Aorta (tissue), 5 donors: ENCODE measurements around the gene PPM1L. TPM values are rescaled to one million over a fixed set of nuclear protein-coding genes. Genes with fewer than 3 reads are reported as not detected.

Experiments
- ATAC-seq: fragments of 200-7000 bp; cut with Tn5 transposase; one replicate; pipeline ENCODE4 v1.9.1; 2022; ENCODE audit warnings: moderate library complexity; ENCODE audit not compliant: low FRiP score
- DNase-seq, 2 donors: peaks; one replicate each; pipeline ENCODE4 v3.0.0-alpha.2; 2020
- H3K27ac ChIP-seq, 2 donors: one replicate each; pipeline ENCODE4 v1.5.1; 2013; ENCODE audit warnings: low read length in 2 of 2, mild to moderate bottlenecking in 2 of 2, moderate library complexity in 2 of 2, control low read depth in 1 of 2, inconsistent platforms in 1 of 2, low read depth in 1 of 2
- H3K27me3 ChIP-seq, 2 donors: one replicate each; pipeline ENCODE4 v1.6.1; 2013; ENCODE audit warnings: control low read depth in 1 of 2, low read length in 1 of 2, mild to moderate bottlenecking in 1 of 2, moderate library complexity in 1 of 2; ENCODE audit not compliant: insufficient read depth in 2 of 2, control insufficient read depth in 1 of 2
- H3K36me3 ChIP-seq, 2 donors: one replicate each; pipeline ENCODE4 v1.6.1; 2013; ENCODE audit warnings: control low read depth in 1 of 2, low read length in 1 of 2, mild to moderate bottlenecking in 1 of 2; ENCODE audit not compliant: insufficient read depth in 2 of 2, control insufficient read depth in 1 of 2
- H3K4me1 ChIP-seq, 2 donors: one replicate each; pipeline ENCODE4 v1.6.1; 2013; ENCODE audit warnings: low read length in 2 of 2, control low read depth in 1 of 2, mild to moderate bottlenecking in 1 of 2, moderate library complexity in 1 of 2; ENCODE audit not compliant: insufficient read depth in 2 of 2, control insufficient read depth in 1 of 2
- H3K4me3 ChIP-seq, 2 donors: one replicate each; pipeline ENCODE4 v1.5.1; 2013; ENCODE audit warnings: low read length in 2 of 2, control low read depth in 1 of 2, mild to moderate bottlenecking in 1 of 2
- H3K9me3 ChIP-seq: one replicate; pipeline ENCODE4 v1.6.1; 2013; ENCODE audit warnings: mild to moderate bottlenecking, low read length; ENCODE audit not compliant: control insufficient read depth
- WGBS, 2 donors: extraction: QIAGEN DNeasy Blood & Tissue Kit; methylation state at CpG; one replicate each; pipeline ENCODE4 v1.1.7; 2013; 5-methylcytosine and 5-hydroxymethylcytosine counted together
- intact Hi-C, 2 donors: fragments of 100-400 bp; cut with DNase I; formaldehyde crosslinking; loops; one replicate each; pipeline versions ENCODE4 v1.14.2 to v1.15.0; 2022
- polyA plus RNA-seq, 2 donors: library from polyadenylated mRNA; stranded (reverse); fragments of 200-250 nt; gene quantifications; one replicate each; pipeline ENCODE4 v1.2.3, GENCODE V29; 2013
- total RNA-seq, 2 donors: library from RNA; stranded (reverse); fragmentation: NEBNext Ultra II Directional; extraction: Animal tissue kit (Norgen Biotek cat#: 25700); gene quantifications; one replicate each; pipeline ENCODE4 v1.2.1, GENCODE V29; 2021
- donor health status: healthy with polysubstance abuse.
- donor health status: Bipolar disorder and iron deficiency.
- donor health status: DM: no; HTN: no; CAD: no.
- donor health status: DM: no; HTN: no; CAD: no.
- donor health status: DM: yes; HTN: yes; CAD: no.

Gene PPM1L
- total and polyA plus RNA-seq, 4 donors = 1.5 to 17.0 (median 11.1) TPM

DNA sequence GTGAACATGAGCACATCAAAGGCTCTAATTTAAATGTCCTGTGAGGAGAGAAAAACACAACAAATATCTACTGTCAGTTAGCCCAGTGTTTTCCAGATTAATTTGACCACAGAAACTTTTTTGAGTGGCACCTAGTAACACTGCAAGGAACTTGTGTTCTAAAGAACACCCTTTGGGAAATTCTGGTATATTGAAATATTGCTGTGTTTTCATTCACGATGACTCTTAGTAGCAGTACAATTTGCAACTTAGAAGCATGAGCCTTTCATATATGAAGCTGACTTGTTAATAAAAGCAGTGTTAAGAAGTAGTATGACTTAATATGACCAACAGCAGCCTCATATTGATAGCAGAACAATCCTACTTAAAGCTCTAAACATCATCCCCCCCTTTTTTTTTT, 317.1 kb downstream of the PPM1L start:
- H3K27me3 ChIP-seq = no peaks in the 10 kb centered on the region
- no peaks in the 10 kb centered on the region for H3K36me3 ChIP-seq
- no peak overlapping the region for H3K4me3 ChIP-seq
- H3K9me3 ChIP-seq = no peaks in the 10 kb centered on the region
- 88 to 91% methylated on average over 1 of the region's 1 CpG for WGBS, 2 donors
- H3K4me1 ChIP-seq = peaks cover 0 to 5% of the 10 kb centered on the region in 2 donors
- no peak overlapping the region for H3K27ac ChIP-seq
- DNase-seq (no peak), ATAC-seq (no peak)
- intact Hi-C loops = no loop called here

DNA sequence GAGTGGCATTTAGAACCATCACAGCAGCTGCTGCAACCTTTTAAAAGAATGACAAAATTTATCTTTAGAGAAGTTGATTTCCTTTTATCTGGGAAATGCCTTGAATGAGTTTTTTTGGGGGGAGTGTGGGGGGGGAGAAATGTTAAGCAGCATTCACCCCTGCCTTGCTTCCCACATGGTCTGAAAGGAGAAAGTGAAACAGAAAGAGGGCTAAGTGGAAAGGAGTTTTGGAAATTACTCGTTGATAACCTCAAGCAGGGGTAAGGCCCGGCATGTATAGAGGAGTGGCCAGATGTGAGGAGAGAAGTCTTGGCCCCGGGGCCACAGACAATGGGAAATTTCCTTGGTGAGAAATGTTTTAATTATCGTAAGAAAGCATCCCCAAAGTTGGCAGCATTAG, 325.6 kb downstream of the PPM1L start:
- H3K9me3 ChIP-seq = no peaks in the 10 kb centered on the region
- no peak overlapping the region for H3K27ac ChIP-seq
- H3K27me3 ChIP-seq = no peaks in the 10 kb centered on the region
- ATAC-seq (no peak), DNase-seq (no peak)
- WGBS, 2 donors = 38 to 55% methylated on average over 4 of the region's 4 CpGs
- intact Hi-C loops = no loop called here
- H3K4me3 ChIP-seq = no peak overlapping the region
- peaks cover 0 to 4% of the 10 kb centered on the region in 2 donors for H3K4me1 ChIP-seq
- peaks cover 0 to 3% of the 10 kb centered on the region in 2 donors for H3K36me3 ChIP-seq

DNA sequence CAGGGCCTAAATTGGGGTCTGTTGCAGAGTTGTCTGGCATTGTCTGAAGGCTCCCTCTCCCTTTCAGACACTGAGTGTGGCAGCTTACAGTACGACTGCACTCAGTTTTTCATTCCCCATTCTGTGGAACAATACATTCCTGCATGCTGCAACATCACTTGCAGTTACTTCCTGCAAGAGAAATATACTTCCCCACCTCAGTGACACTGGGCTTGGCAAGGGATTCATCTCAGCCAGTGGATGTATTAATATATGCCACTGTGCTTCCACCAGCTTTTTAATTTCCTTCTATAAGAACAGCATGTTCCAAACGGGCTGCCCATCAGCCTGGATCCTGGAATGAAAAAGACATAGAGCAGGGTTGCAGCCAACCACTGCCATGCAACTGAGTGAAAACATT, 326.0 kb downstream of the PPM1L start:
- H3K4me1 ChIP-seq = peaks cover 0 to 4% of the 10 kb centered on the region in 2 donors
- intact Hi-C loops = no loop called here
- ATAC-seq = no peak
- H3K27ac ChIP-seq = no peak overlapping the region
- WGBS, 2 donors = 16 to 30% methylated on average over 2 of the region's 2 CpGs
- DNase-seq = no peak
- H3K27me3 ChIP-seq = no peaks in the 10 kb centered on the region
- peaks cover 0 to 3% of the 10 kb centered on the region in 2 donors for H3K36me3 ChIP-seq
- H3K4me3 ChIP-seq = no peak overlapping the region
- no peaks in the 10 kb centered on the region for H3K9me3 ChIP-seq

DNA sequence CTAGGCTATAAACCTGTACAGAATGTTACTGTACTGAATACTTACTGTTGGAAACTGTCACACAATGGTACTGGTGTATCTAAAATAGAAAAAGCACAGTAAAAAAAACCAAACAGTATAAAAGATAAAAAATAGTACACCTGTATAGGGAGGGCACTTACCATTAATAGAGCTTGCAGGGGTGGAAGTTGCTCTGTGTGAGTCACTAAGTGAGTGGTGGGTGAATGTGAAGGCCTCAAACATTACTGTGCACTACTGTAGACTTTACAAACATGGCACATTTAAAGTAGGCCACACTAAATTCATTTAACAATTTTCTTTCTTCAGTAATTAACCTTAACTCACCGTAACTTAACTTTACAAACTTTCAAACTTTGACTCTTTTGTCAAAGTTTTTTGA, 327.1 kb downstream of the PPM1L start:
- no peak for ATAC-seq
- Histone ChIP-seq H3K4me3 (no peak overlapping the region), H3K4me1 (peaks cover 0 to 4% of the 10 kb centered on the region in 2 donors), H3K9me3 (no peaks in the 10 kb centered on the region), H3K36me3 (peaks cover 3% of the 10 kb centered on the region in 2 donors), H3K27me3 (no peaks in the 10 kb centered on the region), H3K27ac (no peak overlapping the region)
- intact Hi-C loops = no loop called here
- 93 to 94% methylated on average over 1 of the region's 1 CpG for WGBS, 2 donors
- no peak for DNase-seq

DNA sequence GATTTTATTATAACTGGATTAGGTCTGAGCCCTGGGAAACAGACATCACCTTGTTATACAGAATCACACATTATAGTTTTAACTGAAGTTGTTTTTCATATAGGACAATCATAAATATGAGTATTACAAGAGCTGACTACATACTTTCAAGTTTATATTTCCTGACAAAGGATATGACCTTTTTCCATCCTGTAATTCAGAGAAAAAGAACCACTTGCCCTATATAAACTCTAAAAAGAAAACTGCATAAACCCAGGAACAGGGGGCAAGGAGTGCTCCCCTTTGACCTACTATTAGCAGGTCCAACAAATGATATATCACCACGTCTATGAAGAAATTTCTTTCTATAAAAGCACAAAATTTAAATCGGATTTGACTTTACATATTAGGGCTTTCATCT, 328.2 kb downstream of the PPM1L start:
- no peak for ATAC-seq
- WGBS, 2 donors = 90 to 91% methylated on average over 2 of the region's 2 CpGs
- Histone ChIP-seq H3K4me3 (no peak overlapping the region), H3K9me3 (no peaks in the 10 kb centered on the region), H3K27me3 (no peaks in the 10 kb centered on the region), H3K4me1 (peaks cover 0 to 4% of the 10 kb centered on the region in 2 donors), H3K36me3 (peaks cover 3% of the 10 kb centered on the region in 2 donors), H3K27ac (no peak overlapping the region)
- DNase-seq = no peak
- intact Hi-C loops = no loop called here

DNA sequence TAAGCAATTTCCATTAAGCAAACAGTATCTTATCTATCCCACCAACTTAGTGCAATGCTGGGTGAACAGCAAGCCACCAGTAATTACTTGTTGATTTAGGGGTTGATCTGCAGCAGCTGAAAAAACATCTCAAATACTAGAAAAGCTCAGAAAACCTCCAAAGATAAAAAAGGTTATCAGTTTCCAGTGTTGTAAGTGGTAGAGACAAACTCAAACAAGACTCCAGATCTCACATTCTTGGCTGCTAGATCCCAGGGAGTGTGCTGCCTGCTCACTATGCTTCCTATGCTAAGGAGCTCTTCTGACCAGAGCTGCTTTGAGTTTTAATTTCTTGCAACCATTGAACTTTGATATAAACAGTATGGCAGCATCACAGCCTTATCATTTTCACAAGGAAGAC, 337.9 kb downstream of the PPM1L start:
- Histone ChIP-seq H3K4me3 (no peak overlapping the region), H3K36me3 (no peaks in the 10 kb centered on the region), H3K27me3 (no peaks in the 10 kb centered on the region), H3K4me1 (no peaks in the 10 kb centered on the region), H3K9me3 (no peaks in the 10 kb centered on the region), H3K27ac (no peak overlapping the region)
- intact Hi-C loops = no loop called here
- DNase-seq (no peak), ATAC-seq (no peak)

DNA sequence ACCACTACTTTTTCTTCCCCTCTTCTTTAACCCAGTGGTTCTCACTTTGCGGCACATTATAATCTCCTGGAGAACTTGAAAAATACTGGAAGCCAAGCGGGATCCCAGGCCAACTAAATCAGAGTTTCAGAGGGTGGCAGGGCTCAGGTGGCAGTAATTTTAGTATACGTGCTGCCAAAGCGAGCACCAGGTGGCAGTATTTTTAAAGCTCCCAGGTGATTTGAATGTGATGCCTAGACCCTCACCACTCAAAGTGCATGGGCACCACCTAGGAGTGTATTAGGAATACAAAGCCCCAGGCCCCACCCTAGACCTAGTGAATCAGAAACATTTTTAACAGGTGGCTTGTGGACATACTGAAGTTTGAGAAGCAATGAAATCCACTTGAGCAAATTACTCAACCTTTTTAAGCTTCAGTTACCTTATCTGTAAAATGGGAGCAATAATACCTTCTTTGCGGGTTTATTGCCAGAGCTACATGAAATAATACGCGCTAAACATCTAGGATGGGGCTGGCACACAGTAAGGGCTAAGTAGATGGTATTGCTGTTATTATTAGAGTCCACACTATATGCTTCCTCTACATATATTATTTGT, 340.8 kb downstream of the PPM1L start:
- 68% methylated on average over 7 of the region's 7 CpGs for WGBS, 2 donors
- peaks cover 0 to 6% of the 10 kb centered on the region in 2 donors for H3K36me3 ChIP-seq
- intact Hi-C loops = no loop called here
- no peak for DNase-seq
- no peaks in the 10 kb centered on the region for H3K27me3 ChIP-seq
- no peak overlapping the region for H3K27ac ChIP-seq
- peaks cover 0 to 2% of the 10 kb centered on the region in 2 donors for H3K4me1 ChIP-seq
- no peak overlapping the region for H3K4me3 ChIP-seq
- no peak for ATAC-seq
- no peaks in the 10 kb centered on the region for H3K9me3 ChIP-seq

DNA sequence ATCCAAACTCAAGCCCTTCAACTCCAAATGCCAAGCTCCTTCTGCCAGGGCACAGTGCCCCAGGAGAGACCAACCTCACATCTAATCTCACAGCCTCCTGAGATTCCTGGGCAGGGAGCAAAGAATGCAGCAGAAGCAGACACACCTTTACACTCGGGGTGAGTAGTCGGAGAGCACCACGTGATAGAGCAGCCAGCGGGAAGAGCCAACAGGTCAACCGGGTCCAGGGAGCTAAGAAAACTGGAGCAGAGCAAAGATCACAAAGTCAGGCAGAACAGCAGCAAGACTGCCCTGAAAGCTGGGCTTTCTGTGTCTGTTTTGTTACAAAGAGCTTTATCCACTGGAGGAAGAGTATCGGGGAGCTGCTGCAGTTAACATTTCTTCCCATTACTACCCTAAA, 345.0 kb downstream of the PPM1L start:
- DNase-seq (no peak), ATAC-seq (no peak)
- H3K4me1 ChIP-seq = peaks cover 0 to 2% of the 10 kb centered on the region in 2 donors
- no peaks in the 10 kb centered on the region for H3K9me3 ChIP-seq
- H3K36me3 ChIP-seq = peaks cover 0 to 6% of the 10 kb centered on the region in 2 donors
- no peak overlapping the region for H3K27ac ChIP-seq
- H3K4me3 ChIP-seq = no peak overlapping the region
- intact Hi-C loops = loop anchor here (10.0 kb wide), 2 partner anchors 84 to 114 kb away; no protein-coding TSS in a partner anchor
- H3K27me3 ChIP-seq = no peaks in the 10 kb centered on the region
- WGBS, 2 donors = 74 to 91% methylated on average over 6 of the region's 6 CpGs

DNA sequence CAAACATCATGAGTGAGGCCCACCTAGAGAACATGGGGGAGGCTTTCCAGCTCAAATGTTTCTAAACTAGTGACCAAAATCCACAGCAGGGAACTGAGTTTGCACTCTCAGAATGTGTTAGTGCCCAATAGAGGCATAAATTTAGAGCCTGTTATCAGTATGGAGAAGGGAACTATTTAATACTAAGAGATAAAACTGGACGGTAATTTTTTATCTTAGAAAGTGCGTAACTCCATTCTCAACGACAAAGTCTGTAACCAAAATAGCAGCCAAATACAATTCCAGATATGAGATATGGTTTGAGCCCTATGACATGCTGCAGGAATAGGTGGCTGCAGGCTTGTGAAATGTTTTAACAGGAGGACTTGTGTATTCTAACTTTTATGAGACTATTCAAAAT, 345.6 kb downstream of the PPM1L start:
- Histone ChIP-seq H3K4me1 (peaks cover 0 to 2% of the 10 kb centered on the region in 2 donors), H3K27ac (no peak overlapping the region), H3K4me3 (no peak overlapping the region), H3K27me3 (no peaks in the 10 kb centered on the region), H3K9me3 (no peaks in the 10 kb centered on the region), H3K36me3 (peaks cover 0 to 6% of the 10 kb centered on the region in 2 donors)
- 9 to 30% methylated on average over 3 of the region's 3 CpGs for WGBS, 2 donors
- ATAC-seq (no peak), DNase-seq (no peak)
- intact Hi-C loops = loop anchor here (10.0 kb wide), 2 partner anchors 83 to 113 kb away; no protein-coding TSS in a partner anchor
